Activated naive CD4-positive, alpha-beta T cell treated with anti-CD3 and anti-CD28 coated beads, Interleukin-2, amount 50 U/mL, for 24 hours (primary cell): ENCODE measurements around the gene PARD3B.

Experiments
- H3K27ac Mint-ChIP-seq: one replicate; pipeline ENCODE4 v1.8.0; 2021; ENCODE audit warnings: mild to moderate bottlenecking, mixed read lengths
- H3K27me3 Mint-ChIP-seq: one replicate; pipeline ENCODE4 v1.8.0; 2021; ENCODE audit warnings: mixed read lengths
- H3K36me3 Mint-ChIP-seq: one replicate; pipeline ENCODE4 v1.8.0; 2021; ENCODE audit warnings: mixed read lengths
- H3K4me1 Mint-ChIP-seq: one replicate; pipeline ENCODE4 v1.8.0; 2021; ENCODE audit warnings: mixed read lengths
- H3K4me3 Mint-ChIP-seq: one replicate; pipeline ENCODE4 v1.8.0; 2021; ENCODE audit warnings: mild to moderate bottlenecking, mixed read lengths
- H3K9me3 Mint-ChIP-seq: one replicate; pipeline ENCODE4 v1.8.0; 2021; ENCODE audit warnings: mixed read lengths

Gene PARD3B

DNA sequence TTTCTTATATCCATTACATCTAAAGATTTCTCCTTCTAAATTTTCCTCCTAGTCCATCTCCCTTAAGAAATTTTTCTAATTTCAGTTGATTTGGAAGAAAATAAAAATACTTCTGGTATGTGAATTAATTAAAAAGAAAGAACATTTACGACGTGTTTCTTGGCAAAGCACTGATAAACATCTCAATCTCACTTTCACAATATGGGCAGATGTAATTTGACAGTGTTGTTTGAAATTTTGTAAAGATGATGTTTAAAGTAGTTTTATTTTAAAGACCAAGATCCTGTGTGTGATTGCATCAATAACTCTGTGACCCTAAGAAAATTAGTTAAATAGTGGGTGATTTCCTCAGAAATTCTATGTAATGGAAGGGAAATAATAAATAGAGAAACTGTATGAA is 510.0 kb downstream of the PARD3B start:
- Mint-ChIP-seq H3K4me3 (no peak overlapping the region), H3K4me1 (peaks cover 39% of the 10 kb centered on the region), H3K36me3 (peaks cover 1% of the 10 kb centered on the region), H3K9me3 (peaks cover 7% of the 10 kb centered on the region), H3K27ac (no peak overlapping the region), H3K27me3 (no peaks in the 10 kb centered on the region)

DNA sequence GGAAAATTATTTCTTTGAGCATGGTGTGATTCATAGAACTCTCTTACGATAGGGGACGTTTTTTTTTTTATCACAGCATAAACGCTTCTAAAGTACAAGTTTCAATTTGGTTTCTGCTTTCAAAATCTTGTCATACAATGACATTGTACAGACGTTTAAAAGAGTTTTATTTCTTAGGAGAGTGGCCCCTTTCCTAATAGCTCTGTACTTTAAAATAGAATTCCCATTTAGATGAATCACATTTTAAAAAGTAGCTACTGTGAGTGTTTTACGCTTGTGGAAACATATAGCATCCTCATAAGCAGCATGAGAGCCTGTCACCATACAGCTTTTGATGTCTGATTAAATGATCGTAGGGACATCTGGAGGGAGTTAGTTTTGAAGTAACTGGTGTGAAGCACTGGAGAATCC is 510.9 kb downstream of the PARD3B start:
- no peak overlapping the region for H3K27ac Mint-ChIP-seq
- peaks cover 7% of the 10 kb centered on the region for H3K9me3 Mint-ChIP-seq
- peak overlapping the region; percentile 45 for H3K4me3 Mint-ChIP-seq
- peaks cover 1% of the 10 kb centered on the region for H3K36me3 Mint-ChIP-seq
- H3K27me3 Mint-ChIP-seq = no peaks in the 10 kb centered on the region
- H3K4me1 Mint-ChIP-seq = peaks cover 41% of the 10 kb centered on the region

DNA sequence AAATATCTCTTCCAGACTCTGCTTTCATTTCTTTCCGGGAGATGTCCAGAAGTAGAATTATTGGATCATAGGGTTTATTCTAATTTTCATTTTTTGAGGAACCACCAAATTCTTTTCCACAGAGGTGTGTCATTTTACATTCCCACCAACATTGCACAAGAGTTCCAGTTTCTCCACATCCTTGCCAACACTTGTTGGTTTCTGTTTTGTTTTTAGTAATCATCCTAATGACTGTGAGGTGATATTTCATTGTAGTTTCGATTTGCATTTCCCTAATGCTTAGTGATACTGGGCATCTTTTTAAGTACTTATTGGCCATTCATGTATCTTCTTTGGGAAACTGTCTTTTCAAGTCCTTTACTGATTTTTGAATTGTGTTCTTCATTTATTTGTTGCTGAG is 513.1 kb downstream of the PARD3B start:
- H3K36me3 Mint-ChIP-seq = peaks cover 1% of the 10 kb centered on the region
- no peak overlapping the region for H3K27ac Mint-ChIP-seq
- H3K27me3 Mint-ChIP-seq = no peaks in the 10 kb centered on the region
- no peak overlapping the region for H3K4me3 Mint-ChIP-seq
- peaks cover 7% of the 10 kb centered on the region for H3K9me3 Mint-ChIP-seq
- H3K4me1 Mint-ChIP-seq = peaks cover 27% of the 10 kb centered on the region

DNA sequence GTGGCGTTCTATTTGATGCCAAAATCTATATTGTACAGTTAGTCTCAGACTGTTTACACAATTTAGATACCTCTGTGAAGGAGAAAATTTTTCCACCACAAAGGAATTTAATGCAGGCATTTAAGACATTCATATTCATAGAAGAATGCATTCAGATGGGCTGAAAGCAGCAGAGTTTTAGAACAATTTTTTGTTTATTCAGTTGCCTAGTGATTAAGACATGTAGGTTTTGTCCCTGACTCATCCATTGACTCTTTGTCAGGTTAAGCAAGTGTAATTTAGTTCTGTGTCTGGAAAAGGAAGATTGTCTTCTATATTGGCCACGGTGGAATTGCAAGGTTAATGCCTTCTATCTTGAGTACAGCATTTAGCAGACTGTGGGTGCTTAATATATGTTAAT is 515.0 kb downstream of the PARD3B start:
- Mint-ChIP-seq H3K9me3 (peaks cover 7% of the 10 kb centered on the region), H3K4me1 (peaks cover 18% of the 10 kb centered on the region), H3K27me3 (no peaks in the 10 kb centered on the region), H3K27ac (no peak overlapping the region), H3K4me3 (no peak overlapping the region), H3K36me3 (peaks cover 5% of the 10 kb centered on the region)

GRCh38 chr2:205066081-205066480 is 520.8 kb downstream of the PARD3B start:
- no peak overlapping the region for H3K27ac Mint-ChIP-seq
- H3K36me3 Mint-ChIP-seq = peaks cover 4% of the 10 kb centered on the region
- no peaks in the 10 kb centered on the region for H3K9me3 Mint-ChIP-seq
- peaks cover 11% of the 10 kb centered on the region for H3K4me1 Mint-ChIP-seq
- no peak overlapping the region for H3K4me3 Mint-ChIP-seq
- H3K27me3 Mint-ChIP-seq = no peaks in the 10 kb centered on the region

- Mint-ChIP-seq H3K9me3 (no peaks in the 10 kb centered on the region), H3K36me3 (peaks cover 2% of the 10 kb centered on the region), H3K4me1 (peaks cover 16% of the 10 kb centered on the region), H3K27me3 (no peaks in the 10 kb centered on the region), H3K27ac (no peak overlapping the region), H3K4me3 (no peak overlapping the region)
Observed at GRCh38 chr2:205069928-205070327, 524.7 kb downstream of the PARD3B start.

DNA sequence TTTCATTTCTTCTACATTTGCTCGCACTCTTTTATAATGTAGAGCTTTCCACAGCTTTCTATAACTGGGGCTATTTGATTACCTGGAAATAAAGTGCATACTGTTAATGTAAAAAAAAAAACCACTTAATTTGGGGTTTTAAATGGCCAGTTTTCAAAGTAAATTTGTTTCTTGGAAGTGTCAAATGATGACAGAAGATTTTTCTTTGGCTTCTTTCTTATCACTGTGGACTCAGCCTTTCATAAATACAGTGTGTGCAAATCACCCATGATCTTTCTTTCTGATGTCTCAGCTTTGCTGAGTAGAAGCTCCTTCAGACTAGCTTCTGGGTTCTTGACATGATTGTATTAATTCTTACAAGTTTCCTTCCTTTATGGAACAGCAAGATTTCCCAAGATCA is 525.6 kb downstream of the PARD3B start:
- Mint-ChIP-seq H3K4me1 (peaks cover 26% of the 10 kb centered on the region), H3K27ac (no peak overlapping the region), H3K9me3 (no peaks in the 10 kb centered on the region), H3K27me3 (no peaks in the 10 kb centered on the region), H3K36me3 (peaks cover 2% of the 10 kb centered on the region), H3K4me3 (no peak overlapping the region)

GRCh38 chr2:205073433-205074020 is 528.3 kb downstream of the PARD3B start:
- Mint-ChIP-seq H3K4me1 (peaks cover 46% of the 10 kb centered on the region), H3K27me3 (no peaks in the 10 kb centered on the region), H3K4me3 (no peak overlapping the region), H3K27ac (no peak overlapping the region), H3K36me3 (peaks cover 2% of the 10 kb centered on the region), H3K9me3 (no peaks in the 10 kb centered on the region)

DNA sequence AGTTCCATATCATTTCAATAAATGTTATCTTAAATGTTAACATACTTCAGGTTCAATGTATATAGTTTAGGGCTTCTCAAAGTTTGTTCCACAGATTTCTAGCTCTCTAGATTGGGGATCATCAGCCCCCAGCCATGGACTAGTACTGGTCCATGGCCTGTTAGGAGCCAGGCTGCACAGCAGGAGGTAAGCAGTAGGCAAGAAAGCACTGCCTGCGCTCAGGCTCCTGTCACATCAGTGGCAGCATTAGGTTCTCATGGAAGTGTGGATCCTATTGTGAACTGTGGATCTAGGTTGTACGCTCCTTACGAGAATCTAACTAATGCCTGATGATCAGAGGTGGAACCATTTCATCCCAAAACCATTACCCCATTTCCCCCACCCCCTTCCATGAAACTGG is 531.1 kb downstream of the PARD3B start:
- Mint-ChIP-seq H3K27ac (peak overlapping the region; percentile 93), H3K36me3 (peaks cover 2% of the 10 kb centered on the region), H3K9me3 (no peaks in the 10 kb centered on the region), H3K4me3 (peak overlapping the region; percentile 75), H3K4me1 (peaks cover 70% of the 10 kb centered on the region), H3K27me3 (no peaks in the 10 kb centered on the region)

GRCh38 chr2:205077159-205077558 is 531.9 kb downstream of the PARD3B start:
- peak overlapping the region; percentile 93 for H3K27ac Mint-ChIP-seq
- peak overlapping the region; percentile 75 for H3K4me3 Mint-ChIP-seq
- H3K27me3 Mint-ChIP-seq = no peaks in the 10 kb centered on the region
- peaks cover 75% of the 10 kb centered on the region for H3K4me1 Mint-ChIP-seq
- H3K36me3 Mint-ChIP-seq = peaks cover 2% of the 10 kb centered on the region
- H3K9me3 Mint-ChIP-seq = no peaks in the 10 kb centered on the region

- Mint-ChIP-seq H3K9me3 (no peaks in the 10 kb centered on the region), H3K4me1 (peaks cover 79% of the 10 kb centered on the region), H3K27me3 (no peaks in the 10 kb centered on the region), H3K4me3 (peak overlapping the region; percentile 4), H3K36me3 (peaks cover 2% of the 10 kb centered on the region), H3K27ac (peak overlapping the region; percentile 23)
Observed at GRCh38 chr2:205078762-205079161, 533.5 kb downstream of the PARD3B start.

GRCh38 chr2:205079173-205079572 is 533.9 kb downstream of the PARD3B start:
- Mint-ChIP-seq H3K9me3 (no peaks in the 10 kb centered on the region), H3K4me3 (no peak overlapping the region), H3K27ac (peak overlapping the region; percentile 35), H3K27me3 (no peaks in the 10 kb centered on the region), H3K36me3 (peaks cover 2% of the 10 kb centered on the region), H3K4me1 (peaks cover 82% of the 10 kb centered on the region)

DNA sequence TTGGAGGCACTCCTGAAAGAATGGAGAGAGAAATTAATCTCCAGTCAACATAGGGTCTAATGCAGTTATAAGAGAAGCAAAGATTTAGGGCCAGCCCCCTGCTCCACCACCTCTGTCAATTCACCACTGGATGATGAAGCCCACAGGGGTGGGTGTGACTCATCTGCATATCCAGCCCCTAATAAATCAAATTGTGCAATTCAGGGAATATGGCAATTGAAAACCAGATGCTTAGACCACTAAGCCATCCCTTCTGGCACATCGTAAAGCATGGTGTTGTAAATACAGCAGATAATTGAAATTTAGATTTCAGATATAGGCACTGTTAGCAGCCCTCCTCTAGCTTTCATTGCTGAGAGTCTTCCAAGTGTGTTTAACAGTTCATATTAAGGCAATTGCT is 541.4 kb downstream of the PARD3B start:
- H3K27me3 Mint-ChIP-seq = no peaks in the 10 kb centered on the region
- H3K9me3 Mint-ChIP-seq = peaks cover 11% of the 10 kb centered on the region
- H3K27ac Mint-ChIP-seq = no peak overlapping the region
- peaks cover 42% of the 10 kb centered on the region for H3K4me1 Mint-ChIP-seq
- H3K36me3 Mint-ChIP-seq = peaks cover 2% of the 10 kb centered on the region
- no peak overlapping the region for H3K4me3 Mint-ChIP-seq

GRCh38 chr2:205087862-205088261 is 542.6 kb downstream of the PARD3B start:
- Mint-ChIP-seq H3K27ac (no peak overlapping the region), H3K9me3 (peaks cover 11% of the 10 kb centered on the region), H3K4me1 (peaks cover 49% of the 10 kb centered on the region), H3K27me3 (no peaks in the 10 kb centered on the region), H3K4me3 (no peak overlapping the region), H3K36me3 (peaks cover 2% of the 10 kb centered on the region)

DNA sequence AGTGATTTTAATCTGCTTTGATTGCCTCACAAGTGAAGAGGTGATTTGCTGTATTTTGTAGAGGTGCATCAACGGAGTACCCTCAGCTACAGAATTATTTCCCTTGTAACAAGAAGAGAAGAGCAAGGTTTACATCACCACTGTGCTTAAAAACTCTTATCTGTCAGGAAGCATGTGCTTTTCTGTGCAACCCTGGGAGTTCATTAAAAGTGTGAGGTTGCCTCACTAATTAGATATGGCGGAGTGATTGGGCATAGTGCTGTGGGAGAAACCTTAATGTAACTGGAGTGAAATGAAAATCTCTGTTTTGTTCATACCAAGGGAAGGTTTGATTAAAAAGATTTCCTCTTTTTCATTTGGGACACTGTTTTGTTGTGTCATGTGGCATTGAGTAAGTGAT is 544.7 kb downstream of the PARD3B start:
- H3K9me3 Mint-ChIP-seq = peaks cover 11% of the 10 kb centered on the region
- H3K4me3 Mint-ChIP-seq = no peak overlapping the region
- H3K27me3 Mint-ChIP-seq = no peaks in the 10 kb centered on the region
- H3K4me1 Mint-ChIP-seq = peaks cover 45% of the 10 kb centered on the region
- H3K27ac Mint-ChIP-seq = no peak overlapping the region
- H3K36me3 Mint-ChIP-seq = no peaks in the 10 kb centered on the region

- Mint-ChIP-seq H3K4me1 (peaks cover 54% of the 10 kb centered on the region), H3K27ac (no peak overlapping the region), H3K36me3 (no peaks in the 10 kb centered on the region), H3K27me3 (no peaks in the 10 kb centered on the region), H3K9me3 (peaks cover 11% of the 10 kb centered on the region), H3K4me3 (no peak overlapping the region)
Observed at GRCh38 chr2:205091411-205091810, 546.1 kb downstream of the PARD3B start.

- no peak overlapping the region for H3K4me3 Mint-ChIP-seq
- H3K27ac Mint-ChIP-seq = no peak overlapping the region
- no peaks in the 10 kb centered on the region for H3K36me3 Mint-ChIP-seq
- peaks cover 11% of the 10 kb centered on the region for H3K9me3 Mint-ChIP-seq
- H3K4me1 Mint-ChIP-seq = peaks cover 54% of the 10 kb centered on the region
- H3K27me3 Mint-ChIP-seq = no peaks in the 10 kb centered on the region
Observed at GRCh38 chr2:205094031-205094430, 548.8 kb downstream of the PARD3B start.
